Lower leg skin (tissue), 4 donors: ENCODE results near the gene TTC16. TPM values are rescaled to one million over a fixed set of nuclear protein-coding genes. Genes with fewer than 3 reads are reported as not detected.

Experiments used
- DNase-seq, 2 donors: peaks; one replicate each; pipeline ENCODE4 v3.0.0-alpha.2; 2019; ENCODE audit warnings: low spot score in 2 of 2
- H3K4me3 ChIP-seq: fragments of 200-600 bp; sonication (generic); 2 replicates; pipeline ENCODE4 v1.5.1; 2017; ENCODE audit warnings: mild to moderate bottlenecking, low read depth; ENCODE audit not compliant: poor library complexity, severe bottlenecking
- CTCF ChIP-seq, 3 donors: fragments of 450-650 bp; IDR thresholded peaks; one replicate each; pipeline ENCODE4 v1.5.1; 2016; ENCODE audit warnings: antibody characterized with exemption in 3 of 3, mild to moderate bottlenecking in 3 of 3, moderate library complexity in 2 of 3
- POLR2A ChIP-seq, 2 donors: fragments of 450-650 bp; IDR thresholded peaks; one replicate each; pipeline ENCODE4 v1.6.1; 2016 to 2017; ENCODE audit warnings: antibody characterized with exemption in 2 of 2, mild to moderate bottlenecking in 1 of 2, moderate library complexity in 1 of 2
- WGBS, 2 donors: methylation state at CpG; one replicate each; pipeline ENCODE4 v1.1.5; 2018; 5-methylcytosine and 5-hydroxymethylcytosine counted together
- intact Hi-C: fragments of 100-400 bp; cut with DNase I; formaldehyde crosslinking; loops from one replicate; pipeline ENCODE4 v1.15.0; 2023; ENCODE audit warnings: low total_unique reads
- total RNA-seq, 4 donors: library from RNA; depleted of rRNA; stranded (reverse); fragments of >200 nt; gene quantifications; one replicate each; pipeline ENCODE4 v1.1.0, GENCODE V29; 2016

TTC16 gene
- total RNA-seq, 4 donors from 2014 or later, result 0.25 TPM; not detected in 3

DNA sequence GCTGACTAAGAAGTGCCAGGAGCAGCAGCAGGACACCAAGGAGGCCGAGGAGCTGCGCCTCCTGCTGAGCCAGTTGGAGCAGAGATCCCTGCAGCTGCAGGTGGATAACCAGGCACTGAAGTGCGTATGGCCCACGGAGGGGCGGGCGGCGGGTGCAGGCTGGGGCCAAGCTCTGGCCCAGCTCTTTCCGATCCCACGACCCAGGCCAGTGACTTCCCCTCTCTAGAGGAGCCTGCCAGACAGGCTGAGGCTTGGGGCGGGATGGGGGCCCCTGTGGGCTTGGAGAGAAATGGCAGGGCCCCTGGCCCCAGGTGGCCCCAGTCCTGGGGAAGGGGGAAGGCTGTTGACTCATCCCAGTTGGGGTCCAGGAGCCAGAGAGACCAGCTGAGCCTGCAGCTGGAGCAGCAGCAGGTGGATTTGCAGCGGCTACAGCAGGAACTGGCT is 4.0 kb upstream of the TTC16 start:
- WGBS, 2 donors, result 76 to 79% methylated on average over 8 to 11 of the region's 11 CpGs
- intact Hi-C loops, result no loop called here
- no peak overlapping the region for H3K4me3 ChIP-seq
- TF ChIP-seq POLR2A (IDR thresholded peaks at IDR 0.05) (no peak), CTCF (IDR thresholded peaks at IDR 0.05) (no peak)
- DNase-seq, result no peak

- no peak for DNase-seq
- intact Hi-C loops, result no loop called here
- 88 to 96% methylated on average over 8 to 11 of the region's 11 CpGs for WGBS, 2 donors
- H3K4me3 ChIP-seq, result no peak overlapping the region
- TF ChIP-seq CTCF (IDR thresholded peaks at IDR 0.05), result no peak
- no peak for TF ChIP-seq POLR2A (IDR thresholded peaks at IDR 0.05)
Measured at GRCh38 chr9:127712371-127712770, 3.5 kb upstream of the TTC16 start.

DNA sequence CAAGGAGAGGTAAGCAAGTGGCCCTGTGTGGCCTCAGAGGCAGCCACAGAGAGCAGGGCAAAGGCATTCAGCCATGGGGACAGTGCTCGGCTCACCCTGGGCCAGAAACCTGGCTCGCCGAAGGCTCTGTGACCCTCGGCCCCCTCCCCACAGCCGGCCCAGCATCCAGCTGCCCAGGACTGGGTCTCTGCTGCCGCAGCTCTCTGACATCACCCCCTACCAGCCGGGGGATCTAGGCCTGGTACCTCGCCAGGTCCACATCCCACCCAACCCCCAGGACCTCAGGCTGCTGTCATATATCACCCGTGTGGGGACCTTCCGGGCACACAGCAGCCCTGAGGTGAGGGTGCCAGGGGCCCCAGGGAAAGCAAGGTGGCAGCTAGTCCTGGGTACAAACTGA is 3.0 kb upstream of the TTC16 start:
- no peak overlapping the region for H3K4me3 ChIP-seq
- WGBS, 2 donors, result 86 to 100% methylated on average over 4 to 5 of the region's 10 CpGs
- intact Hi-C loops, result no loop called here
- no peak for TF ChIP-seq POLR2A (IDR thresholded peaks at IDR 0.05)
- TF ChIP-seq CTCF (IDR thresholded peaks at IDR 0.05), result no peak
- DNase-seq, result no peak

DNA sequence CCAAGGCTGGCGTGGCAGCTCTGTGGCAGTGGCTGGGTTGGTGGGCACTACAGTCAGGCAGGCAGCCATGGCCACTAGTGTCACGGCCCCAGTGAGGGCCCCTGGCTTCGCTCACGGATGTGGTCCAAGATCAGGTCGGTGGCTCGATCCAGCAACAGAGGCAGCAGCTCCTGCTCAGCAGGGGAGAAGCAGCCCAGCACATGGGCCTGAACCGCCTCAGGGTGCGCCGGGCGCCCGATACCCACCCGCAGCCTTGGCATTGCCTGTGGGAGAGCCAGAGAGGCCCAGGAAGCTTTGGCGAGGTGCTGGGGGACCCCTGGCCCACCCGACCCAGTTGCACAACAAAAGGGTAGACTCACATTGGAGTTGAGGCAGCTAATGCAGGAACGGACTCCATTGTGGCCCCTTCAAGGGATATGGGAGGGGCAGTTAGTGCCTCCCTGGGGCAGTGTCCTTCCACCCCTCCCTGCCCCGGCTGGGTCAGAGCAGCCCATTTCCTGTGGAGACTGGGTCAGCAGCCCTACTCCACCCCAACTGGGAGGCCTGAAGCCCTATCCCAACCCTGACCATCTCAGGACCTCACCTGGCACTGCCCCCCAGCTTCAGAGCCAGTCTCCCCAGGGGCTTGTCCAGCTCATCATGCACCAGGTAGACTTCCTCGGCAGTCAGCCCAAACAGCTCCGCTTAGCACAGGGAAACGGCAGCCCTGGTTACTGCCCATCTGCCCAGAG is 1.7 kb upstream of the TTC16 start:
- no peak for TF ChIP-seq POLR2A (IDR thresholded peaks at IDR 0.05)
- TF ChIP-seq CTCF (IDR thresholded peaks at IDR 0.05), result no peak
- intact Hi-C loops, result no loop called here
- no peak for DNase-seq
- WGBS, 2 donors, result 78 to 89% methylated on average over 15 to 18 of the region's 19 CpGs
- H3K4me3 ChIP-seq, result no peak overlapping the region

- intact Hi-C loops, result no loop called here
Measured at GRCh38 chr9:127714951-127715469, 869 bp upstream of the TTC16 start.

More at GRCh38 chr9:127714951-127715469, 869 bp upstream of the TTC16 start:
- TF ChIP-seq POLR2A (IDR thresholded peaks at IDR 0.05), result no peak
- TF ChIP-seq CTCF (IDR thresholded peaks at IDR 0.05), result no peak
- WGBS, 2 donors, result 0 to 1% methylated on average over 16 to 24 of the region's 44 CpGs
- no peak for DNase-seq
- H3K4me3 ChIP-seq, result peak overlapping the region; percentile 51
